ENCODE measurements around the gene MRPS27.

DNA sequence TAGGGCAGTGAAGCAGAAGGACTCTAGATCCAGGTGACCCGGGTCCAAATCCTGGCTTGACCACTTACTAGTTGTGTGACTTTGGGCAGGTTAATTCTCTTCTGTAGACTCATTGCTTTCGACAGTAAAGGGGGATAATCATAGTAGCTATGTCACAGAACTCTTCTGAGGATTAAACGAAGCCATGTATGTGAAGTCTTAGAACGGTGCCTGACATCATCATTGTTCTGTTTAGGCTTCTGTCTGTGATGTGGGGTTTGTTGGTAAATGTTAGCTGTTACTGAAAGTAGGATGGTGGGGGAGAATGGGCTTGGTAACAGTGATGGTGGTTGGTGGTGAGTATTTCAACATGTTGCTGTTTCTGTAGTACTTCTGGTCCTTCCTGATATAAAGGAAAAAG, 139.1 kb downstream of the MRPS27 start:
- no peak for TF ChIP-seq EZH2 (IDR thresholded peaks at IDR 0.05; ENCODE audit: insufficient read depth, poor library complexity, severe bottlenecking)
- TF ChIP-seq EZH2phosphoT487 (IDR thresholded peaks at IDR 0.05; ENCODE audit: insufficient read depth, low read depth) = no peak

All from GM23248 (cell line).